HEK293 (cell line): ENCODE results near the gene SH3TC1.

ENCODE experiments used
- CTCF ChIA-PET: fragments of 350-600 bp; formaldehyde crosslinking; extraction: SDS; loops from one replicate; lab custom pipeline; 2021; ENCODE audit warnings: antibody characterized with exemption; lab: Yijun Ruan, JAX
- POLR2A ChIA-PET: fragments of 300-600 bp; formaldehyde crosslinking; extraction: SDS; loops from one replicate; lab custom pipeline; 2020; ENCODE audit warnings: antibody characterized with exemption, inconsistent platforms; lab: Yijun Ruan, JAX
- H3K27ac ChIP-seq: fragments of 200-500 bp; sonication (Bioruptor generic); 2 replicates; pipeline ENCODE4 v1.5.1; 2014; ENCODE audit warnings: low read depth, low read length, control low read depth, inconsistent platforms; ENCODE audit errors: extremely low read depth
- H3K36me3 ChIP-seq, 2 experiments: fragments of 200-500 bp in 1 of 2; sonication (Bioruptor generic) in 1 of 2; 1 replicate in 1 of 2; 2 replicates in 1 of 2; pipeline ENCODE4 v1.5.1; 2014 to 2017; ENCODE audit warnings: inconsistent platforms in 2 of 2, low read length in 2 of 2; ENCODE audit not compliant: control insufficient read depth in 2 of 2, insufficient read depth in 1 of 2
- H3K4me1 ChIP-seq: fragments of 200-500 bp; sonication (Bioruptor generic); 2 replicates; pipeline ENCODE4 v1.5.1; 2014; ENCODE audit warnings: mild to moderate bottlenecking, low read length, inconsistent platforms; ENCODE audit not compliant: control insufficient read depth, insufficient read depth
- H3K4me3 ChIP-seq: 2 replicates; pipeline ENCODE4 v1.5.1; 2011; ENCODE audit warnings: low read depth, mild to moderate bottlenecking, control low read depth, low read length, moderate library complexity
- H3K9me3 ChIP-seq: fragments of 200-500 bp; sonication (Bioruptor generic); 2 replicates; pipeline ENCODE4 v1.5.1; 2014; ENCODE audit warnings: low read depth, low read length, inconsistent platforms; ENCODE audit not compliant: control insufficient read depth, insufficient read depth
- GFI1B ChIP-seq: fragments of 450-650 bp; formaldehyde crosslinking; IDR thresholded peaks from 2 replicates; pipeline ENCODE4 v1.5.1; 2016; ENCODE audit warnings: missing biosample characterization, missing genetic modification characterization
- HOXA7 ChIP-seq: sonication (generic); formaldehyde crosslinking; IDR thresholded peaks from 2 replicates; pipeline ENCODE4 v1.8.1; 2022; ENCODE audit warnings: missing genetic modification reagents, borderline replicate concordance
- ZBTB20 ChIP-seq: fragments of 450-650 bp; formaldehyde crosslinking; IDR thresholded peaks from 2 replicates; pipeline ENCODE4 v1.5.1; 2016; ENCODE audit warnings: missing biosample characterization, missing genetic modification characterization
- ZBTB7A ChIP-seq: fragments of 450-650 bp; formaldehyde crosslinking; IDR thresholded peaks from 2 replicates; pipeline ENCODE4 v1.5.1; 2016; ENCODE audit warnings: low read depth, missing biosample characterization, missing genetic modification characterization
- ZFHX2 ChIP-seq: fragments of 450-650 bp; formaldehyde crosslinking; conservative IDR thresholded peaks from 2 replicates; pipeline ENCODE4 v1.5.1; 2016; ENCODE audit warnings: missing biosample characterization, missing genetic modification characterization
- ZNF10 ChIP-seq: fragments of 450-650 bp; formaldehyde crosslinking; IDR thresholded peaks from 2 replicates; pipeline ENCODE4 v1.5.1; 2017; ENCODE audit warnings: missing biosample characterization, missing genetic modification characterization
- ZNF138 ChIP-seq: fragments of 450-650 bp; formaldehyde crosslinking; IDR thresholded peaks from 2 replicates; pipeline ENCODE4 v1.5.1; 2016; ENCODE audit warnings: missing biosample characterization, missing genetic modification characterization, borderline replicate concordance
- ZNF157 ChIP-seq: fragments of 450-650 bp; formaldehyde crosslinking; IDR thresholded peaks from 2 replicates; pipeline ENCODE4 v1.5.1; 2016; ENCODE audit warnings: missing biosample characterization, missing genetic modification characterization
- ZNF16 ChIP-seq: fragments of 450-650 bp; formaldehyde crosslinking; IDR thresholded peaks from 2 replicates; pipeline ENCODE4 v1.5.1; 2016; ENCODE audit warnings: low read depth, missing biosample characterization, missing genetic modification characterization
- ZNF202 ChIP-seq: fragments of 450-650 bp; formaldehyde crosslinking; IDR thresholded peaks from 2 replicates; pipeline ENCODE4 v1.5.1; 2016; ENCODE audit warnings: missing biosample characterization, missing genetic modification characterization, borderline replicate concordance
- ZNF214 ChIP-seq: fragments of 450-650 bp; formaldehyde crosslinking; IDR thresholded peaks from 2 replicates; pipeline ENCODE4 v1.5.1; 2017; ENCODE audit warnings: missing biosample characterization, mild to moderate bottlenecking, missing genetic modification characterization, borderline replicate concordance
- ZNF239 ChIP-seq: fragments of 450-650 bp; formaldehyde crosslinking; IDR thresholded peaks from 2 replicates; pipeline ENCODE4 v1.5.1; 2016; ENCODE audit warnings: missing biosample characterization, missing genetic modification characterization
- ZNF473 ChIP-seq: fragments of 450-650 bp; formaldehyde crosslinking; IDR thresholded peaks from 2 replicates; pipeline ENCODE4 v1.5.1; 2017; ENCODE audit warnings: missing biosample characterization, missing genetic modification characterization
- ZNF549 ChIP-seq: fragments of 450-650 bp; IDR thresholded peaks from 2 replicates; pipeline ENCODE4 v1.5.1; 2018; ENCODE audit warnings: missing biosample characterization, missing genetic modification characterization, mild to moderate bottlenecking, inconsistent platforms, moderate library complexity
- ZNF670 ChIP-seq: fragments of 450-650 bp; formaldehyde crosslinking; IDR thresholded peaks from 2 replicates; pipeline ENCODE4 v1.5.1; 2016; ENCODE audit warnings: missing biosample characterization, missing genetic modification characterization, low read depth
- ZNF707 ChIP-seq: fragments of 450-650 bp; formaldehyde crosslinking; IDR thresholded peaks from 2 replicates; pipeline ENCODE4 v1.5.1; 2016; ENCODE audit warnings: missing biosample characterization, missing genetic modification characterization
- ZNF776 ChIP-seq: fragments of 450-650 bp; formaldehyde crosslinking; IDR thresholded peaks from 2 replicates; pipeline ENCODE4 v1.5.0; 2017; ENCODE audit warnings: missing biosample characterization, missing genetic modification characterization, borderline replicate concordance
- TF ChIP-seq, protein P1 (sequence below): fragments of 450-650 bp; formaldehyde crosslinking; IDR thresholded peaks from 2 replicates; pipeline ENCODE4 v1.5.1; 2017; ENCODE audit warnings: missing biosample characterization, missing genetic modification characterization
- TF ChIP-seq, protein P2 (sequence below): fragments of 450-650 bp; IDR thresholded peaks from 2 replicates; pipeline ENCODE4 v1.5.1; 2018; ENCODE audit warnings: missing biosample characterization, missing genetic modification characterization
- TF ChIP-seq, protein P3 (sequence below): fragments of 450-650 bp; formaldehyde crosslinking; conservative IDR thresholded peaks from 2 replicates; pipeline ENCODE4 v1.5.1; 2016; ENCODE audit warnings: low read depth, missing biosample characterization, missing genetic modification characterization
- TF ChIP-seq, protein P4 (sequence below): fragments of 450-650 bp; formaldehyde crosslinking; conservative IDR thresholded peaks from 2 replicates; pipeline ENCODE4 v1.5.1; 2016; ENCODE audit warnings: low read depth, missing biosample characterization, missing genetic modification characterization

The SH3TC1 gene

DNA sequence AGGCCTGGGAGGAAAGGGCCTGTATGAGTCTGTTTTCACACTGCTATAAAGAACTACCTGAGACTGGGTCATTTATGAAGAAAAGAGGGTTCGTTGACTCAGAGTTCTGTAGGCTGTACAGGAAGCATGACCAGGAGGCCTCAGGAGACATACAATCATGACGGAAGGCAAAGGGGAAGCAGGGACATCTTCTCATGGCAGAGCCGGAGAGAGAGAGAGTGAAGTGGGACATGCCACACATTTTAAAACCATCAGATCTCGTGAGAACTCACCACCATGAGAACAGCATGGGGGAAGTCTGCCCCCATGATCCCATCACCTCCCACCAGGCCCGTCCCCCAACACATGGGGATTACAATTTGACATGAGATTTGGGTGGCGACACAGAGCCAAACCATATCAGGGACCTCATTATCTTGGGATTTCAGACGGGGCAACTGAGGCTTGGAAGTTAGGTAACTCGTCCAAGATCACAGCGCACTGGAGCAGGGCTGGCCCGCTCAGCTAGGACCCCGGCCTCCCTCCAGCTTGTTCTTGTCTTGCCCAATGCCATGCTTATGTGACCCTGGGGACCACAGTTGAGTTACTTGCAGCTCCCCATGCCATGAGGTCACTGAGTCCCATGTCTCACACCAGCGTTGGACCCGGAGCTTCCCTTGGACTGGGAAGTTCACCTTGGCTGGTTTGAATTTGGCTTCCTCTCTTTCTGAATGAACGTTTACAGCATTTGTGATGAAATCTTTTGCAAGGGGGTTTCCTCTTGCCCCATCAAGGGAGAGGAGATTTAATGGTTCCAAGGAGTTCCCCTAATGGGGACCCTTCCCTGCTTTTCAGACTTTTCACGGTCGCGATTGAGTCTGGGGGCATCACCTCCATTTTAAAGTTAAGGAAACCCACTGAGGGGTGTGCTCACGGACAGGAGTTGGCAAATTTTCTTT is 88.5 kb downstream of the SH3TC1 start:
- Histone ChIP-seq H3K4me1 (no peaks in the 10 kb centered on the region), H3K4me3 (no peak overlapping the region), H3K9me3 (no peaks in the 10 kb centered on the region), H3K27ac (no peak overlapping the region), H3K36me3 (no peaks in the 10 kb centered on the region)
- ChIA-PET POLR2A (no interaction called here), CTCF (no interaction called here)
- TF ChIP-seq ZBTB20 (tag by site-specific recombination) (no peak), ZNF10 (tag by site-specific recombination) (no peak), ZNF549 (no peak), ZBTB7A (no peak), ZNF473 (tag by site-specific recombination) (no peak), ZNF707 (tag by site-specific recombination) (no peak), ZNF16 (tag by site-specific recombination) (no peak), ZNF670 (tag by site-specific recombination) (no peak), GFI1B (tag by site-specific recombination) (no peak), ZNF202 (tag by site-specific recombination) (no peak)
- TF ChIP-seq, protein P1, sequence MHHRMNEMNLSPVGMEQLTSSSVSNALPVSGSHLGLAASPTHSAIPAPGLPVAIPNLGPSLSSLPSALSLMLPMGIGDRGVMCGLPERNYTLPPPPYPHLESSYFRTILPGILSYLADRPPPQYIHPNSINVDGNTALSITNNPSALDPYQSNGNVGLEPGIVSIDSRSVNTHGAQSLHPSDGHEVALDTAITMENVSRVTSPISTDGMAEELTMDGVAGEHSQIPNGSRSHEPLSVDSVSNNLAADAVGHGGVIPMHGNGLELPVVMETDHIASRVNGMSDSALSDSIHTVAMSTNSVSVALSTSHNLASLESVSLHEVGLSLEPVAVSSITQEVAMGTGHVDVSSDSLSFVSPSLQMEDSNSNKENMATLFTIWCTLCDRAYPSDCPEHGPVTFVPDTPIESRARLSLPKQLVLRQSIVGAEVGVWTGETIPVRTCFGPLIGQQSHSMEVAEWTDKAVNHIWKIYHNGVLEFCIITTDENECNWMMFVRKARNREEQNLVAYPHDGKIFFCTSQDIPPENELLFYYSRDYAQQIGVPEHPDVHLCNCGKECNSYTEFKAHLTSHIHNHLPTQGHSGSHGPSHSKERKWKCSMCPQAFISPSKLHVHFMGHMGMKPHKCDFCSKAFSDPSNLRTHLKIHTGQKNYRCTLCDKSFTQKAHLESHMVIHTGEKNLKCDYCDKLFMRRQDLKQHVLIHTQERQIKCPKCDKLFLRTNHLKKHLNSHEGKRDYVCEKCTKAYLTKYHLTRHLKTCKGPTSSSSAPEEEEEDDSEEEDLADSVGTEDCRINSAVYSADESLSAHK (tag by site-specific recombination) = no peak
- TF ChIP-seq, protein P2, sequence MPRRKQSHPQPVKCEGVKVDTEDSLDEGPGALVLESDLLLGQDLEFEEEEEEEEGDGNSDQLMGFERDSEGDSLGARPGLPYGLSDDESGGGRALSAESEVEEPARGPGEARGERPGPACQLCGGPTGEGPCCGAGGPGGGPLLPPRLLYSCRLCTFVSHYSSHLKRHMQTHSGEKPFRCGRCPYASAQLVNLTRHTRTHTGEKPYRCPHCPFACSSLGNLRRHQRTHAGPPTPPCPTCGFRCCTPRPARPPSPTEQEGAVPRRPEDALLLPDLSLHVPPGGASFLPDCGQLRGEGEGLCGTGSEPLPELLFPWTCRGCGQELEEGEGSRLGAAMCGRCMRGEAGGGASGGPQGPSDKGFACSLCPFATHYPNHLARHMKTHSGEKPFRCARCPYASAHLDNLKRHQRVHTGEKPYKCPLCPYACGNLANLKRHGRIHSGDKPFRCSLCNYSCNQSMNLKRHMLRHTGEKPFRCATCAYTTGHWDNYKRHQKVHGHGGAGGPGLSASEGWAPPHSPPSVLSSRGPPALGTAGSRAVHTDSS (tag by site-specific recombination) = no peak
- TF ChIP-seq, protein P3, sequence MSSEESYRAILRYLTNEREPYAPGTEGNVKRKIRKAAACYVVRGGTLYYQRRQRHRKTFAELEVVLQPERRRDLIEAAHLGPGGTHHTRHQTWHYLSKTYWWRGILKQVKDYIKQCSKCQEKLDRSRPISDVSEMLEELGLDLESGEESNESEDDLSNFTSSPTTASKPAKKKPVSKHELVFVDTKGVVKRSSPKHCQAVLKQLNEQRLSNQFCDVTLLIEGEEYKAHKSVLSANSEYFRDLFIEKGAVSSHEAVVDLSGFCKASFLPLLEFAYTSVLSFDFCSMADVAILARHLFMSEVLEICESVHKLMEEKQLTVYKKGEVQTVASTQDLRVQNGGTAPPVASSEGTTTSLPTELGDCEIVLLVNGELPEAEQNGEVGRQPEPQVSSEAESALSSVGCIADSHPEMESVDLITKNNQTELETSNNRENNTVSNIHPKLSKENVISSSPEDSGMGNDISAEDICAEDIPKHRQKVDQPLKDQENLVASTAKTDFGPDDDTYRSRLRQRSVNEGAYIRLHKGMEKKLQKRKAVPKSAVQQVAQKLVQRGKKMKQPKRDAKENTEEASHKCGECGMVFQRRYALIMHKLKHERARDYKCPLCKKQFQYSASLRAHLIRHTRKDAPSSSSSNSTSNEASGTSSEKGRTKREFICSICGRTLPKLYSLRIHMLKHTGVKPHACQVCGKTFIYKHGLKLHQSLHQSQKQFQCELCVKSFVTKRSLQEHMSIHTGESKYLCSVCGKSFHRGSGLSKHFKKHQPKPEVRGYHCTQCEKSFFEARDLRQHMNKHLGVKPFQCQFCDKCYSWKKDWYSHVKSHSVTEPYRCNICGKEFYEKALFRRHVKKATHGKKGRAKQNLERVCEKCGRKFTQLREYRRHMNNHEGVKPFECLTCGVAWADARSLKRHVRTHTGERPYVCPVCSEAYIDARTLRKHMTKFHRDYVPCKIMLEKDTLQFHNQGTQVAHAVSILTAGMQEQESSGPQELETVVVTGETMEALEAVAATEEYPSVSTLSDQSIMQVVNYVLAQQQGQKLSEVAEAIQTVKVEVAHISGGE = no peak

DNA sequence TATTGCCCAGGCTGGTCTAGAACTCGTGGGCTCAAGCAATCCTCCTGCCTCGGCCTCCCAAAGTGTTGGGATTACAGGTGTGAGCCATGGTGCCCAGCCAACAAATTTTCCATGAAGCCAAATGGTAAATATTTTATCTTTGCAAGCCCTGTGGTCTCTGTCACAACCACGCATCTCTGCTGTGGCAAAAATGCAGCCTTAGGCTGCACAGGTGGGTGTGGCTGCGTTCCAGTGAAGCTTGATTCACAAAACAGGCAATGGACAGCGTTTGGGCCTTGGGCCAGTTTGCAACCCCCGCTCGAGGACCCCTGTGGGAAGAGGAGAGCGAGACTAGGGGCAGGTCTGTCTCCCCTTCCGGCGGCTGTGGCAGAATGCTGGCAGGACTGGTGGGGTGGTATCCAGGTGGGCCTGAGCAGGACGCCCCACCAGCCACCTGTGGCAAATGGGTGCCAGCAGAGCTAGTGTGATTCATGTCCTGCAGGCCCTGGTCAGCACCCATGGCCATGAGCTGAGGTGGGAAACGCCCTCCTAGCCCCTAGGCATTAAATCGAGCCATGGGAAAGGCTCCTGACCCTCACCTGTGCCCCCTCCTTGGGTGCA is 90.2 kb downstream of the SH3TC1 start:
- ChIA-PET CTCF (interaction anchor here (0.5 to 0.6 kb wide), 2 partner anchors 36 to 47 kb away, joined by 4 to 6 read pairs; no protein-coding TSS in a partner anchor), POLR2A (no interaction called here)
- Histone ChIP-seq H3K9me3 (no peaks in the 10 kb centered on the region), H3K27ac (no peak overlapping the region), H3K4me3 (no peak overlapping the region), H3K4me1 (no peaks in the 10 kb centered on the region), H3K36me3 (no peaks in the 10 kb centered on the region)
- TF ChIP-seq ZNF157 (tag by site-specific recombination) = no peak
- no peak for TF ChIP-seq ZNF214 (tag by site-specific recombination)
- no peak for TF ChIP-seq ZFHX2
- no peak for TF ChIP-seq ZNF138 (tag by site-specific recombination)
- TF ChIP-seq ZNF239 (tag by site-specific recombination) = no peak
- TF ChIP-seq HOXA7 (CRISPR knock-in tag) = no peak
- TF ChIP-seq ZNF776 (tag by site-specific recombination) = no peak
- TF ChIP-seq, protein P4, sequence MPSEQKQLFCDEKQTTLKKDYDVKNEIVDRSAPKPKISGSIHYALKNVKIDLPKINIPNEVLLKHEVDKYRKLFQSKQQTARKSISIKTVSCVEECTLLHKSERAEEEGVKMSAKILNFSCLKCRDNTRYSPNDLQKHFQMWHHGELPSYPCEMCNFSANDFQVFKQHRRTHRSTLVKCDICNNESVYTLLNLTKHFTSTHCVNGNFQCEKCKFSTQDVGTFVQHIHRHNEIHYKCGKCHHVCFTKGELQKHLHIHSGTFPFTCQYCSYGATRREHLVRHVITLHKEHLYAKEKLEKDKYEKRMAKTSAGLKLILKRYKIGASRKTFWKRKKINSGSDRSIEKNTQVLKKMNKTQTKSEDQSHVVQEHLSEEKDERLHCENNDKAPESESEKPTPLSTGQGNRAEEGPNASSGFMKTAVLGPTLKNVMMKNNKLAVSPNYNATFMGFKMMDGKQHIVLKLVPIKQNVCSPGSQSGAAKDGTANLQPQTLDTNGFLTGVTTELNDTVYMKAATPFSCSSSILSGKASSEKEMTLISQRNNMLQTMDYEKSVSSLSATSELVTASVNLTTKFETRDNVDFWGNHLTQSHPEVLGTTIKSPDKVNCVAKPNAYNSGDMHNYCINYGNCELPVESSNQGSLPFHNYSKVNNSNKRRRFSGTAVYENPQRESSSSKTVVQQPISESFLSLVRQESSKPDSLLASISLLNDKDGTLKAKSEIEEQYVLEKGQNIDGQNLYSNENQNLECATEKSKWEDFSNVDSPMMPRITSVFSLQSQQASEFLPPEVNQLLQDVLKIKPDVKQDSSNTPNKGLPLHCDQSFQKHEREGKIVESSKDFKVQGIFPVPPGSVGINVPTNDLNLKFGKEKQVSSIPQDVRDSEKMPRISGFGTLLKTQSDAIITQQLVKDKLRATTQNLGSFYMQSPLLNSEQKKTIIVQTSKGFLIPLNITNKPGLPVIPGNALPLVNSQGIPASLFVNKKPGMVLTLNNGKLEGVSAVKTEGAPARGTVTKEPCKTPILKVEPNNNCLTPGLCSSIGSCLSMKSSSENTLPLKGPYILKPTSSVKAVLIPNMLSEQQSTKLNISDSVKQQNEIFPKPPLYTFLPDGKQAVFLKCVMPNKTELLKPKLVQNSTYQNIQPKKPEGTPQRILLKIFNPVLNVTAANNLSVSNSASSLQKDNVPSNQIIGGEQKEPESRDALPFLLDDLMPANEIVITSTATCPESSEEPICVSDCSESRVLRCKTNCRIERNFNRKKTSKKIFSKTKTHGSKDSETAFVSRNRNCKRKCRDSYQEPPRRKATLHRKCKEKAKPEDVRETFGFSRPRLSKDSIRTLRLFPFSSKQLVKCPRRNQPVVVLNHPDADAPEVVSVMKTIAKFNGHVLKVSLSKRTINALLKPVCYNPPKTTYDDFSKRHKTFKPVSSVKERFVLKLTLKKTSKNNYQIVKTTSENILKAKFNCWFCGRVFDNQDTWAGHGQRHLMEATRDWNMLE (tag by site-specific recombination) = no peak
